Epithelial cell of proximal tubule (primary cell): ENCODE measurements around the gene PELI2. TPM values are rescaled to one million over a fixed set of nuclear protein-coding genes. Genes with fewer than 3 reads are reported as not detected.

ENCODE experiments used
- DNase-seq: peaks from one replicate; pipeline ENCODE4 v3.0.0-alpha.2; 2011; ENCODE audit warnings: low read depth
- H3K4me3 ChIP-seq: 2 replicates; pipeline ENCODE4 v1.5.1; 2011; ENCODE audit warnings: low read depth, mild to moderate bottlenecking, low read length
- CTCF ChIP-seq: conservative IDR thresholded peaks from 2 replicates; pipeline ENCODE4 v1.5.1; 2012; ENCODE audit warnings: low read depth, mild to moderate bottlenecking, low read length
- total RNA-seq: library from RNA; depleted of rRNA; stranded (reverse); fragments of >200 nt; gene quantifications from 2 replicates; pipeline ENCODE4 v1.2.3, GENCODE V29; 2015

PELI2 gene
- total RNA-seq, 1 donor from 2014 or later: 6.6 TPM

GRCh38 chr14:56182410-56182809 lies 64.2 kb downstream of the PELI2 start:
- DNase-seq: no peak
- no peak overlapping the region for H3K4me3 ChIP-seq
- TF ChIP-seq CTCF: no peak

- DNase-seq: no peak
- no peak for TF ChIP-seq CTCF
- H3K4me3 ChIP-seq: no peak overlapping the region
These were observed 65.5 kb downstream of the PELI2 start for GRCh38 chr14:56183631-56184157.

- H3K4me3 ChIP-seq: no peak overlapping the region
- TF ChIP-seq CTCF: no peak
- no peak for DNase-seq
These were observed 67.8 kb downstream of the PELI2 start for GRCh38 chr14:56185992-56186391.

- no peak overlapping the region for H3K4me3 ChIP-seq
- no peak for TF ChIP-seq CTCF
- DNase-seq: no peak
These were observed 69.5 kb downstream of the PELI2 start for GRCh38 chr14:56187736-56188135.

GRCh38 chr14:56189307-56189706 lies 71.1 kb downstream of the PELI2 start:
- H3K4me3 ChIP-seq: no peak overlapping the region
- DNase-seq: peak; percentile 84

GRCh38 chr14:56193347-56193746 lies 75.1 kb downstream of the PELI2 start:
- no peak for DNase-seq
- no peak overlapping the region for H3K4me3 ChIP-seq
- TF ChIP-seq CTCF: no peak

More at GRCh38 chr14:56189307-56189706, 71.1 kb downstream of the PELI2 start:
- no peak for TF ChIP-seq CTCF

- no peak for TF ChIP-seq CTCF
- no peak for DNase-seq
- H3K4me3 ChIP-seq: no peak overlapping the region
These were observed 75.8 kb downstream of the PELI2 start for GRCh38 chr14:56194042-56194441.
